Parathyroid adenoma (tissue), 2 donors: ENCODE results near the gene TMEM132D.

Experiments used
- H2AFZ ChIP-seq: fragments of 300-600 bp; sonication (generic); one replicate; pipeline ENCODE4 v1.7.0; 2017; ENCODE audit warnings: antibody characterized with exemption, mild to moderate bottlenecking
- H3K27ac ChIP-seq: fragments of 300-600 bp; sonication (generic); one replicate; pipeline ENCODE4 v1.7.0; 2017
- H3K27me3 ChIP-seq: fragments of 300-600 bp; sonication (generic); one replicate; pipeline ENCODE4 v1.7.0; 2017; ENCODE audit warnings: low read length; ENCODE audit not compliant: control insufficient read depth, insufficient read depth
- H3K36me3 ChIP-seq: fragments of 300-600 bp; sonication (generic); one replicate; pipeline ENCODE4 v1.7.0; 2017; ENCODE audit warnings: low read length; ENCODE audit not compliant: control insufficient read depth, insufficient read depth
- H3K4me1 ChIP-seq: fragments of 300-600 bp; sonication (generic); one replicate; pipeline ENCODE4 v1.7.0; 2017; ENCODE audit warnings: control low read depth
- H3K4me2 ChIP-seq: fragments of 300-600 bp; sonication (generic); one replicate; pipeline ENCODE4 v1.7.0; 2017; ENCODE audit warnings: low read length
- H3K4me3 ChIP-seq: fragments of 300-600 bp; sonication (generic); one replicate; pipeline ENCODE4 v1.7.0; 2017; ENCODE audit warnings: low read depth, low read length
- H3K79me2 ChIP-seq: fragments of 300-600 bp; sonication (generic); one replicate; pipeline ENCODE4 v1.7.0; 2017; ENCODE audit warnings: control low read depth
- H3K9ac ChIP-seq: fragments of 300-600 bp; sonication (generic); one replicate; pipeline ENCODE4 v1.7.0; 2017; ENCODE audit warnings: mild to moderate bottlenecking
- H3K9me3 ChIP-seq: fragments of 300-600 bp; sonication (generic); one replicate; pipeline ENCODE4 v1.7.0; 2017; ENCODE audit warnings: low read length; ENCODE audit not compliant: control insufficient read depth
- TF ChIP-seq, protein P1 (sequence below): fragments of 300-600 bp; sonication (generic); IDR thresholded peaks from one replicate; pipeline ENCODE4 v1.7.0; 2017; ENCODE audit warnings: antibody characterized with exemption, mild to moderate bottlenecking
- donor health status: primary hyperparathyroidism.

Gene TMEM132D

DNA sequence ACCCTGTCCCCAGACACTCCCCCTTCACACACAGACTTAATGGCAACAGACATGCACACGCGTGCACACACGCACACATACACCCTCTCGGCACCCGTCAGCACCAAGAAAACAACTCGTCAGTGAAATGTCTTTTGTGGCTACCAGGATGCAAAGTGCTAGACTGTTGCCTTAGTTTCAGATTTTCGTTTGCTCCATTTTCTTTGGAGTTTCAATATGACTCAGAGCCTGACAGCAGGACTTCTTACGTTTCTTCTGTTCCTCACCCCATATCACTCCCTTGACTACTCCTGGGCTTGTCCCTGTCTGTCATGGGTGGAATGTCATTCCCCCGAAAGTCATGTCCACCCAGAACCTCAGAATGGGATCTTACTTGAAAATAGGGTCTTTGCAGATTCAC lies 867.7 kb downstream of the TMEM132D start:
- Histone ChIP-seq H3K4me3 (no peak overlapping the region), H2AFZ (no peak overlapping the region), H3K4me1 (no peaks in the 10 kb centered on the region), H3K9ac (no peak overlapping the region), H3K4me2 (no peak overlapping the region), H3K79me2 (no peaks in the 10 kb centered on the region), H3K27me3 (no peaks in the 10 kb centered on the region), H3K27ac (no peak overlapping the region), H3K36me3 (no peaks in the 10 kb centered on the region), H3K9me3 (no peaks in the 10 kb centered on the region)
- TF ChIP-seq, protein P1, sequence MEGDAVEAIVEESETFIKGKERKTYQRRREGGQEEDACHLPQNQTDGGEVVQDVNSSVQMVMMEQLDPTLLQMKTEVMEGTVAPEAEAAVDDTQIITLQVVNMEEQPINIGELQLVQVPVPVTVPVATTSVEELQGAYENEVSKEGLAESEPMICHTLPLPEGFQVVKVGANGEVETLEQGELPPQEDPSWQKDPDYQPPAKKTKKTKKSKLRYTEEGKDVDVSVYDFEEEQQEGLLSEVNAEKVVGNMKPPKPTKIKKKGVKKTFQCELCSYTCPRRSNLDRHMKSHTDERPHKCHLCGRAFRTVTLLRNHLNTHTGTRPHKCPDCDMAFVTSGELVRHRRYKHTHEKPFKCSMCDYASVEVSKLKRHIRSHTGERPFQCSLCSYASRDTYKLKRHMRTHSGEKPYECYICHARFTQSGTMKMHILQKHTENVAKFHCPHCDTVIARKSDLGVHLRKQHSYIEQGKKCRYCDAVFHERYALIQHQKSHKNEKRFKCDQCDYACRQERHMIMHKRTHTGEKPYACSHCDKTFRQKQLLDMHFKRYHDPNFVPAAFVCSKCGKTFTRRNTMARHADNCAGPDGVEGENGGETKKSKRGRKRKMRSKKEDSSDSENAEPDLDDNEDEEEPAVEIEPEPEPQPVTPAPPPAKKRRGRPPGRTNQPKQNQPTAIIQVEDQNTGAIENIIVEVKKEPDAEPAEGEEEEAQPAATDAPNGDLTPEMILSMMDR = no peak

DNA sequence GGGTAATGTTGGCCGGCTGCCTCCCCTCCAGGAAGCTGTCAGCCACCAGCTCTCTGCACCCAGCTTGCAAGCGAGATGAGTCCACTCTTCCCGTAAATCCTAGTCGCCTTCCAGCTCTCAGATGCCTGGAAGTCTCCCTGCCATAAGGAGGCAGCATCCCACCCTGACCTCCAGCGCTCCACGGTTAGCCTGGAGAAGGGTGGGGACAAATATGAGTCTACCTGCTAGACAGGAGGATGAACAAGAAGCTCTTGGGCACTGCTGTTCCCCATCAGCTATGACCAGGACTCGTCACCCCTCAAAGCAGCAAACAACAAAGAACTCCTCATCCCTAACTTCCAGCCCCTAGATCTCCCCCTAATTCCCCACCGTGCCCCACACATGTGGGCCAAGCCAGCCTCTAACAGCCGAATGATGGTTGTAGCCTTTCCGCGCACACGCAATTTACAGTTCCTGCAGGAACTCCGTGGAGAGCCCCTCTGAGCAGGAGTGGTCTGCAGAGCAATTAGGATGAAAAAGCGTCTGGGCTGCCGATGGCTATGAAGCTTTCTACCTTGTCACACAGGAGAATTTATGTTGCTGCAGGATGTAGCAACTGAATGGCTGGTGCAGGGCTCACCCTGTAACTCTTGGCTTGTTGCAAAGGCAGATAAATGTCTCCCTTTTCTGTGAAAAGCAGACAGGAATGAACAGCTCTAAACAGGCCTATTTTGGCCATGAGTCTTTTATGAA lies 869.1 kb downstream of the TMEM132D start:
- Histone ChIP-seq H3K9me3 (no peaks in the 10 kb centered on the region), H3K27me3 (no peaks in the 10 kb centered on the region), H3K36me3 (no peaks in the 10 kb centered on the region), H3K4me2 (no peak overlapping the region), H3K4me3 (no peak overlapping the region), H3K4me1 (no peaks in the 10 kb centered on the region), H3K79me2 (no peaks in the 10 kb centered on the region), H3K27ac (no peak overlapping the region), H3K9ac (no peak overlapping the region), H2AFZ (no peak overlapping the region)
- TF ChIP-seq, protein P1 = no peak

DNA sequence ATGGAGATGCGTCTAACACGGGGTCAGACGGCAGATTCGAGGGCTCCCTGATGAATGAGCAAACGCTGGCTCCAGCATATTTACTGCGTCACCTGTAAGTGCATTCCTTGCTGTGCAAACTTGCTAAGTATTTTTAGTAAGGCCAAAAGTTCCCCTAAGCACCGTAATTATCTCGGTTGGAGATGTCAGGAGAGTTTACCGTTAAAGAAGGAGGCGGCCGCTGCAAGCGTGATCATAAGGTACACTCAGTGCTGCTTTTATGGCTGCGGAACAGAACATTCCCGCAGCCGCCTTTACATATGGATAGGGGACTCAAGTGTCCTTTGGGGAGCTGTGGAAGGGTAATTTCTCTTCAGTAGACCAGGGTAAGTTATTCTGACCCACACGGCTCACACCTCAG lies 875.0 kb downstream of the TMEM132D start:
- H3K27me3 ChIP-seq = no peaks in the 10 kb centered on the region
- no peaks in the 10 kb centered on the region for H3K79me2 ChIP-seq
- TF ChIP-seq, protein P1 = no peak
- H3K4me3 ChIP-seq = no peak overlapping the region
- H2AFZ ChIP-seq = no peak overlapping the region
- no peak overlapping the region for H3K4me2 ChIP-seq
- H3K9ac ChIP-seq = no peak overlapping the region
- H3K36me3 ChIP-seq = no peaks in the 10 kb centered on the region
- no peaks in the 10 kb centered on the region for H3K4me1 ChIP-seq
- H3K9me3 ChIP-seq = no peaks in the 10 kb centered on the region
- no peak overlapping the region for H3K27ac ChIP-seq

DNA sequence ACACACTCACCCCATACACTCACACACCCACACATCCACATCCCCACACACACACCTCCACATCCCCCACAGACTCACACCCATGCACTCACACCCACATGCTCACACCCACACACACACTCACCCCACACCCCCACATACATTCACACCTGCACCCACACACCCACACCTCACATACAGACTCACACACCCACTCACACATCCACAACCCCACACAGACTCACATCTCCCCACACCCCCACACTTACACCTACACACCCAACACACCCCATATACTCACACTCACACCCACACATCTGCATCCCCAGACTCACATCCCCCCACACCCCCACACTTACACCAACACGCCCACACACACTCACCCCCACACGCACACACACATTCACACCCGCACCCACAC lies 878.8 kb downstream of the TMEM132D start:
- Histone ChIP-seq H3K4me1 (no peaks in the 10 kb centered on the region), H3K4me3 (no peak overlapping the region), H3K36me3 (no peaks in the 10 kb centered on the region), H3K9ac (no peak overlapping the region), H3K27me3 (no peaks in the 10 kb centered on the region), H3K9me3 (no peaks in the 10 kb centered on the region), H3K27ac (no peak overlapping the region), H2AFZ (no peak overlapping the region), H3K4me2 (no peak overlapping the region), H3K79me2 (no peaks in the 10 kb centered on the region)
- TF ChIP-seq, protein P1 = no peak
